GM19467 (cell line): ENCODE data around the gene ABCA7.

ENCODE experiments used
- ATAC-seq: cut with Tn5 transposase; IDR thresholded peaks from one replicate; pipeline ENCODE4 v1.9.1; 2021; ENCODE audit warnings: mild to moderate bottlenecking, moderate library complexity; ENCODE audit not compliant: unreplicated experiment

Gene ABCA7

DNA sequence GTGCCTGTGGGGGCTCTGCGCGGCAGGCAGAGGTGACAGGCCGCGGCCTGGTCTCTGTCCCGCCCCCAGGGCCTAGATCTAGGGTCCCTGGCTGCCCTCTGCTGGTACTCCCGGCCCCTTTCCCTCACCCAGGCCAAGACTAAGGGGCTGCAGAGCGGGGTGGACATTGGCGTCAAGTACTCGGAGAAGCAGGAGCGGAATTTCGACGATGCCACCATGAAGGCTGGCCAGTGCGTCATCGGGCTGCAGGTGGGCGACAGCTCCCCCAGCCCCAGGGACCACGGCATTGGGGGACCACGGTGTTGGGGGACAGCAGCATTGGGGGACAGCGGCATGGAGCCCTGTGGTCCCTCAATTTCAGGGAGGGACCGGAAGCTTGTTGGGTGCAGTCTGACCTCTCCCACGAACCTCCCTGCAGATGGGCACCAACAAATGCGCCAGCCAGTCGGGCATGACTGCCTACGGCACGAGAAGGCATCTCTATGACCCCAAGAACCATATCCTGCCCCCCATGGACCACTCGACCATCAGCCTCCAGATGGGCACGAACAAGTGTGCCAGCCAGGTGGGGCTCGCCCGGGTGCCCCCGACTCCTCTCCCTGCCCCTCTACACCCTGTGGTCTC lies 3.8 kb upstream of the ABCA7 start:
- ATAC-seq, result no peak

GRCh38 chr19:1037621-1038064 lies 2.3 kb upstream of the ABCA7 start:
- ATAC-seq, result no peak

GRCh38 chr19:1038978-1039645 lies 795 bp upstream of the ABCA7 start:
- no peak for ATAC-seq

- no peak for ATAC-seq
Observed at GRCh38 chr19:1040476-1041271, 767 bp downstream of the ABCA7 start.

- no peak for ATAC-seq
Observed at GRCh38 chr19:1041272-1041834, 1.4 kb downstream of the ABCA7 start.

DNA sequence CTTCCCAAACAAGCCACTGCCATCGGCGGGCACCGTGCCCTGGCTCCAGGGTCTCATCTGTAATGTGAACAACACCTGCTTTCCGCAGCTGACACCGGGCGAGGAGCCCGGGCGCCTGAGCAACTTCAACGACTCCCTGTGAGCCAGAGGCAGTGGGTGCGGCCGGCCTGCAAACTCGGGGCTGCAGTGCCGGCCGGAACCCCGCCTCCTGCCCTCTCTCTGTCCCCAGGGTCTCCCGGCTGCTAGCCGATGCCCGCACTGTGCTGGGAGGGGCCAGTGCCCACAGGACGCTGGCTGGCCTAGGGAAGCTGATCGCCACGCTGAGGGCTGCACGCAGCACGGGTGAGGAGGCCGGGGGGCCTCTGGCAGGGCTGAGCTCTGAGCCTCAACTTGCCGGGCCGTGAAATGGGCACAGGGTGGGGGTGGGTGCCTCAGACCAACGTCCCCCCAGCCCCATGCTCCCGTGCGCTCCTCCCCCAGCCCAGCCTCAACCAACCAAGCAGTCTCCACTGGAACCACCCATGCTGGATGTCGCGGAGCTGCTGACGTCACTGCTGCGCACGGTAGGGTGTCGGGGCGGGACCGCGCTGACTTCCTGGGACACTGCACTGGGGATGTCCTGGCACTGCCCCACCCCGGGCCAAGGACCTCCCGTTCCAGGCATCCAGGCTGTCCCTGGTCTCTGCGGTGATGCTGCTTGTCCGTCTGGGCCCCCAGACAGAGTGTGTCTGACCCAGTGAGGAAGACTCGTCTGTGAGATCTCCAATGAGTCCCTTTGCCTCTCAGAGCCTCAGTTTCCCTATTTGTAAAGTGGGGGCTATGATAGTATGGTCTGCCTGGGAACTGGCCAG lies 2.2 kb downstream of the ABCA7 start:
- ATAC-seq, result no peak

DNA sequence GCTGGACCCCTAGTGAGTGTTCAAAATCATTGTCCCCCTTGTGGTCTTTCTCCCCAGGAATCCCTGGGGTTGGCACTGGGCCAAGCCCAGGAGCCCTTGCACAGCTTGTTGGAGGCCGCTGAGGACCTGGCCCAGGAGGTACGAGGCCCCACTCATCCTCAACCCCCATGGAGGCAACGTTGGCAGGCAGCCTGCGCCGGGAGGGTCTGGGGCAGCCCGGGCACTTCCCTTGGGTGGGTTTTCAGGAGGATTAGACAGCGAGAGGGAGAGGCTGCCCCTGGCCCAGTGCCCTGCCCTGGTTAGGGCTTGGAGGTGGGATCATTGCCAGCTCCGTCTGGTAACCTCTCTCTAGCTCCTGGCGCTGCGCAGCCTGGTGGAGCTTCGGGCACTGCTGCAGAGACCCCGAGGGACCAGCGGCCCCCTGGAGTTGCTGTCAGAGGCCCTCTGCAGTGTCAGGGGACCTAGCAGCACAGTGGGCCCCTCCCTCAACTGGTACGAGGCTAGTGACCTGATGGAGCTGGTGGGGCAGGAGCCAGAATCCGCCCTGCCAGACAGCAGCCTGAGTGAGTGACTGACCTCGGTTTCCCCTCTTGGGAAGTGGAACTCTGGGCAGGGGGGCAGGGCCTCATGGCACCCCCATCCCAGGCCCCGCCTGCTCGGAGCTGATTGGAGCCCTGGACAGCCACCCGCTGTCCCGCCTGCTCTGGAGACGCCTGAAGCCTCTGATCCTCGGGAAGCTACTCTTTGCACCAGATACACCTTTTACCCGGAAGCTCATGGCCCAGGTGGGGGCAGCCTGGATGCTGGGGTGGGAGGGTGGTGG lies 3.0 kb downstream of the ABCA7 start:
- ATAC-seq, result no peak

- no peak for ATAC-seq
Observed at GRCh38 chr19:1045247-1045603, 5.3 kb downstream of the ABCA7 start.

- ATAC-seq, result no peak
Observed at GRCh38 chr19:1046117-1046626, 6.3 kb downstream of the ABCA7 start.

- no peak for ATAC-seq
Observed at GRCh38 chr19:1046836-1047695, 7.2 kb downstream of the ABCA7 start.

DNA sequence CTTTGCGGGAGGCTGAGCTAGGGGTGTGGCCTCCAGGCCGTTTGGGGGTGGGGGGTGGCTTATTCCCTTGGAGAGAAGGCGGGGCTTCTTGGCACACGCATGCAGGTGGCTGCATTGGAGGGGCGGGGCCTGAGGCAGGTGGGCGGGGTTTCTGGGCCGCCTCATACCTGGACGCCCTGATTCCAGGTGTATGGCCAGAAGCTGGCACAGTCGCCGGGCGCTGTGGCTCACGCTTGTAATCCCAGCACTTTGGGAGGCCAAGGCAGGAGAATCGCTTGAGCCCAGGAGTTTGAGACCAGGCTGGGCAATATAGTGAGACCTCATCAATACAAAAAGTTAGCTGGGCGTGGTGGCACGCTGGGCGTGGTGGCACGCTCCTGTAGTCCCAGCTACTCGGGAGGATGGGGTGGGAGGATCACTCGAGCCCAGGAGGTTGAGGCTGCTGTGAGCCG lies 7.8 kb downstream of the ABCA7 start:
- ATAC-seq, result no peak

DNA sequence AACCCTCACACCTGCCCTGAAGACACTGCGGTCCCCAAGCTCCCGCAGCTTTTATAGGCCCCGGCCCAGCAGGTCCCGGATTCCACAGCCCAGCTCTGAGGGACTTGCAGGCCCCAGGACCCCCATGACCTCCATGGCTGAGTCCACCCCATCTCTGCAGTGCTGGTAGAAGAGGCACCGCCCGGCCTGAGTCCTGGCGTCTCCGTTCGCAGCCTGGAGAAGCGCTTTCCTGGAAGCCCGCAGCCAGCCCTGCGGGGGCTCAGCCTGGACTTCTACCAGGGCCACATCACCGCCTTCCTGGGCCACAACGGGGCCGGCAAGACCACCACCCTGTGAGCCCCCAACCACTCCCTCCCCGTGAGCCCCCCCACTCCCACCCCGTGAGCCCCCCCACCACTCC lies 9.2 kb downstream of the ABCA7 start:
- ATAC-seq, result no peak

- ATAC-seq, result no peak
Observed at GRCh38 chr19:1049800-1050199, 9.9 kb downstream of the ABCA7 start.

DNA sequence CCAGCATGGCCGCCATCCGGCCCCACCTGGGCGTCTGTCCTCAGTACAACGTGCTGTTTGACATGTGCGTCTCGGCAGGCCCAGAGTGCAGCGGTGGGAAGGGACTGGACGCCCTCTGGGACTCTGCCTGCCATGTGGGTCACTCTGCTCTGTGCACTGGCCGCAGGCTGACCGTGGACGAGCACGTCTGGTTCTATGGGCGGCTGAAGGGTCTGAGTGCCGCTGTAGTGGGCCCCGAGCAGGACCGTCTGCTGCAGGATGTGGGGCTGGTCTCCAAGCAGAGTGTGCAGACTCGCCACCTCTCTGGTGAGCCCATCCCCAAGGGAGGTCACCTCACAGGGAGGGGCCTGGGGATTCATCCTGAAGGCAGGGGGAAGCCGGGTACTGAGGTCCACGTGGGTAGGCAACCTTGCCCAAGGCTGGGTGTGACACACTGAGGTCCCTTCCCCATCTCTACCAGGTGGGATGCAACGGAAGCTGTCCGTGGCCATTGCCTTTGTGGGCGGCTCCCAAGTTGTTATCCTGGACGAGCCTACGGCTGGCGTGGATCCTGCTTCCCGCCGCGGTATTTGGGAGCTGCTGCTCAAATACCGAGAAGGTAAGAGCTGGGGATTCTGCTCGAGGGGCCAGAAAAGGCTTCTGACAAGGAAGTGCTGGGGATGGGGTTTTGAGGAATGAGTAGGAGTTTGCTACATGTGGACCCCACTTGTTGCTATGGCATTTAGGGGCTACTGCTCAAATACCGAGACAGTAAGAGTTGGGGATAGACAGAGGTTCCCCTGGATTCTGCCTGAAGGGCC lies 11.3 kb downstream of the ABCA7 start:
- no peak for ATAC-seq

DNA sequence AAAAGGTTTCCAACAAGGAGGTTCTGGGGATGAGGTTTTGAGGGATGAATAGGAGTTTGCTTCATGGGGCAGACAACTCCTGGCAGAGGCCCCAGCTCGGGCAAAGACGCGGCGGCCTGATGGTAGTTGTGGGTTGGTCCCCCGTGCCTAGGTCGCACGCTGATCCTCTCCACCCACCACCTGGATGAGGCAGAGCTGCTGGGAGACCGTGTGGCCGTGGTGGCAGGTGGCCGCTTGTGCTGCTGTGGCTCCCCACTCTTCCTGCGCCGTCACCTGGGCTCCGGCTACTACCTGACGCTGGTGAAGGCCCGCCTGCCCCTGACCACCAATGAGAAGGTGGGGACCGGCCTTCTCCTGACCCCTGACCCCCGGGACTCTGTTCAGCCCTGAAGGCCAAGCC lies 11.9 kb downstream of the ABCA7 start:
- ATAC-seq, result no peak

DNA sequence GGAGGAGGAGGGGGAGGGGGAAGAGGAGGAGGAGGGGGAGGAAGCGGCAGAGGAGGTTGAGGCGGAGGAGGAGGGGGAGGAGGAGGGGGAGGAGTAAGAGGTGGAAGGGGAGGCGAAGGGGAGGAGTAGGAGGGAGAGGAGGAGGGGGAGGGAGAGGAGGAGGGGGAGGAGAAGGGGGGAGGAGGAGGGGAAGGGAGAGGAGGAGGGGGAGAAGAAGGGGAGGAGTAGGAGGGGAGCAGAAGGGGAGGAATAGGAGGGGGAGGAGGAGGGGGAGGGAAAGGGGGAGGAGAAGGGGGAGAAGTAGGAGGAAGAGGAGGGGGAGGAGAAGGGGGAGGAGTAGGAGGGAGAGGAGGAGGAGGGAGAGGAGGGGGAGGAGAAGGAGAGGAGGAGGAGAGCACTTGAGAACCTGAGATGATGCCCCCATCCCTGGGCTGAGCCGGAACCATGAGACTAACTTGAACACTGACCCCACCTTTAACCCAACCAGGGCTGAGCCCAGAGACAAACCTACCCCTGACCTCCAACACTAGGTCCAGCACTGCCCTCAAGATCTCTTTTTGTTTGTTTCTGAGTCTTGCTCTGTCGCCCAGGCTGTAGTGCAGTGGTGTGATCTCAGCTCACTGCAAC lies 12.6 kb downstream of the ABCA7 start:
- ATAC-seq, result no peak
